ENCODE results near the gene C1QL2.

- no peak for TF ChIP-seq CTCF (IDR thresholded peaks at IDR 0.05; ENCODE audit: poor library complexity)
- TF ChIP-seq EZH2 (IDR thresholded peaks at IDR 0.05; ENCODE audit: borderline replicate concordance) = no peak
Measured at GRCh38 chr2:119184512-119184911, 26.0 kb upstream of the C1QL2 start.
